Neuronal stem cell (in vitro differentiated cells): ENCODE results near the gene SNX6.
"Not testable (repeated sequence)": the region's sequence is repeated elsewhere in the genome, so short reads cannot be mapped to it uniquely, and the experiment has no call there.

Source experiments
- DNase-seq: peaks from one replicate; pipeline ENCODE4 v3.0.0-alpha.2; 2013; ENCODE audit warnings: low spot score
- H2AFZ ChIP-seq: one replicate; pipeline ENCODE4 v1.6.1; 2013; ENCODE audit warnings: mild to moderate bottlenecking, low read length, inconsistent platforms
- H2AK5ac ChIP-seq: 2 replicates; pipeline ENCODE4 v1.6.1; 2013; ENCODE audit warnings: low read depth, mild to moderate bottlenecking, inconsistent platforms, low read length, moderate library complexity, mixed read lengths
- H2BK120ac ChIP-seq: 2 replicates; pipeline ENCODE4 v1.6.1; 2013; ENCODE audit warnings: low read depth, mild to moderate bottlenecking, inconsistent platforms, low read length, moderate library complexity, mixed read lengths
- H2BK12ac ChIP-seq: one replicate; pipeline ENCODE4 v1.6.1; 2013; ENCODE audit warnings: low read length, inconsistent platforms
- H2BK15ac ChIP-seq: 2 replicates; pipeline ENCODE4 v1.6.1; 2013; ENCODE audit warnings: mild to moderate bottlenecking, low read length, inconsistent platforms, mixed read lengths
- H2BK5ac ChIP-seq: one replicate; pipeline ENCODE4 v1.6.1; 2013; ENCODE audit warnings: inconsistent platforms, mild to moderate bottlenecking, low read length, moderate library complexity
- H3K14ac ChIP-seq: one replicate; pipeline ENCODE4 v1.6.1; 2013; ENCODE audit warnings: low read length, inconsistent platforms
- H3K18ac ChIP-seq: 2 replicates; pipeline ENCODE4 v1.6.1; 2013; ENCODE audit warnings: low read length, inconsistent platforms
- H3K23ac ChIP-seq: 2 replicates; pipeline ENCODE4 v1.6.1; 2013; ENCODE audit warnings: low read depth, mild to moderate bottlenecking, mixed read lengths, low read length, inconsistent platforms; ENCODE audit not compliant: poor library complexity
- H3K27ac ChIP-seq: replicated peaks from 3 replicates; pipeline ENCODE4 v1.5.1; 2013; ENCODE audit warnings: low read length, inconsistent platforms
- H3K27me3 ChIP-seq, 3 experiments: 2 replicates each; pipeline ENCODE4 v1.6.1; 2013; ENCODE audit warnings: low read length in 3 of 3, mild to moderate bottlenecking in 2 of 3, inconsistent platforms in 1 of 3, low read depth in 1 of 3, mixed read lengths in 1 of 3, moderate library complexity in 1 of 3; ENCODE audit not compliant: control insufficient read depth in 3 of 3, insufficient read depth in 3 of 3
- H3K36me3 ChIP-seq, 2 donors: replicated peaks in 1 of 2; 2 replicates each; pipeline ENCODE4 v1.6.1; 2013; ENCODE audit warnings: low read length in 2 of 2; ENCODE audit not compliant: control insufficient read depth in 2 of 2, insufficient read depth in 2 of 2
- H3K4ac ChIP-seq: 2 replicates; pipeline ENCODE4 v1.6.1; 2013; ENCODE audit warnings: inconsistent platforms, mild to moderate bottlenecking, low read length, moderate library complexity
- H3K4me1 ChIP-seq, 2 donors: 1 replicate in 1 of 2; 2 replicates in 1 of 2; pipeline ENCODE4 v1.6.1; 2013; ENCODE audit warnings: low read length in 2 of 2, low read depth in 1 of 2; ENCODE audit not compliant: control insufficient read depth in 2 of 2, insufficient read depth in 1 of 2
- H3K4me2 ChIP-seq: one replicate; pipeline ENCODE4 v1.6.1; 2013; ENCODE audit warnings: mild to moderate bottlenecking, low read length, inconsistent platforms; ENCODE audit not compliant: insufficient read depth, poor library complexity, severe bottlenecking
- H3K4me3 ChIP-seq, 2 donors: 2 replicates each; pipeline ENCODE4 v1.5.1; 2013; ENCODE audit warnings: low read length in 2 of 2, mild to moderate bottlenecking in 2 of 2, inconsistent platforms in 1 of 2, moderate library complexity in 1 of 2
- H3K79me1 ChIP-seq: one replicate; pipeline ENCODE4 v1.6.1; 2013; ENCODE audit warnings: low read depth, mild to moderate bottlenecking, inconsistent platforms, low read length, moderate library complexity
- H3K9ac ChIP-seq: one replicate; pipeline ENCODE4 v1.6.1; 2013; ENCODE audit warnings: mild to moderate bottlenecking, low read depth, low read length, inconsistent platforms; ENCODE audit not compliant: poor library complexity
- H3K9me3 ChIP-seq, 2 donors: replicated peaks in 1 of 2; 2 replicates each; pipeline versions ENCODE3 to v1.6.1; 2013; ENCODE audit warnings: low read length in 2 of 2, mild to moderate bottlenecking in 2 of 2, inconsistent platforms in 1 of 2, low read depth in 1 of 2, mixed read lengths in 1 of 2, moderate library complexity in 1 of 2; ENCODE audit not compliant: control insufficient read depth in 2 of 2, insufficient read depth in 1 of 2
- H4K8ac ChIP-seq: one replicate; pipeline ENCODE4 v1.6.1; 2013; ENCODE audit warnings: low read depth, mild to moderate bottlenecking, inconsistent platforms, low read length, moderate library complexity
- H4K91ac ChIP-seq: one replicate; pipeline ENCODE4 v1.6.1; 2013; ENCODE audit warnings: low read length, low read depth, mild to moderate bottlenecking, inconsistent platforms; ENCODE audit not compliant: poor library complexity
- WGBS, 2 donors: extraction: QIAGEN DNeasy Blood & Tissue Kit; methylation state at CpG; one replicate each; pipeline ENCODE4 v1.1.7; 2013; ENCODE audit warnings: missing lambda C conversion rate in 2 of 2, mixed read lengths in 1 of 2; ENCODE audit not compliant: insufficient read length in 2 of 2, insufficient replicate concordance in 1 of 2; ENCODE audit errors: extremely low coverage in 2 of 2; 5-methylcytosine and 5-hydroxymethylcytosine counted together

Gene SNX6

GRCh38 chr14:34653073-34653472 lies 23.1 kb upstream of the SNX6 start:
- H3K4me2 ChIP-seq, H3K27ac ChIP-seq, H4K91ac ChIP-seq, H3K9me3 ChIP-seq, H3K79me1 ChIP-seq, H3K23ac ChIP-seq, H3K4me1 ChIP-seq, H2BK15ac ChIP-seq, H2AK5ac ChIP-seq, H3K4me3 ChIP-seq, H3K9ac ChIP-seq, DNase-seq, H4K8ac ChIP-seq, H3K36me3 ChIP-seq, H2AFZ ChIP-seq, H3K14ac ChIP-seq, H2BK12ac ChIP-seq, H3K4ac ChIP-seq, H3K27me3 ChIP-seq, H2BK5ac ChIP-seq, H2BK120ac ChIP-seq, H3K18ac ChIP-seq: not testable (repeated sequence)
- no CpG with 5 or more reads among the region's 2 CpGs for WGBS, 2 donors

GRCh38 chr14:34652348-34652747 lies 22.4 kb upstream of the SNX6 start:
- H2BK12ac ChIP-seq, H2AFZ ChIP-seq, H3K18ac ChIP-seq, H3K36me3 ChIP-seq, H2BK120ac ChIP-seq, H3K79me1 ChIP-seq, H3K4ac ChIP-seq, H3K9ac ChIP-seq, H3K23ac ChIP-seq, H2BK5ac ChIP-seq, H3K27me3 ChIP-seq, H3K27ac ChIP-seq, H3K14ac ChIP-seq, H3K9me3 ChIP-seq, H3K4me1 ChIP-seq, H4K91ac ChIP-seq, H4K8ac ChIP-seq, DNase-seq, H3K4me2 ChIP-seq, H2AK5ac ChIP-seq, H2BK15ac ChIP-seq, H3K4me3 ChIP-seq: not testable (repeated sequence)
- WGBS, 2 donors, result no CpG with 5 or more reads among the region's 1 CpG

GRCh38 chr14:34650786-34651584 lies 21.0 kb upstream of the SNX6 start:
- no peaks in the 10 kb centered on the region for H3K36me3 ChIP-seq

DNA sequence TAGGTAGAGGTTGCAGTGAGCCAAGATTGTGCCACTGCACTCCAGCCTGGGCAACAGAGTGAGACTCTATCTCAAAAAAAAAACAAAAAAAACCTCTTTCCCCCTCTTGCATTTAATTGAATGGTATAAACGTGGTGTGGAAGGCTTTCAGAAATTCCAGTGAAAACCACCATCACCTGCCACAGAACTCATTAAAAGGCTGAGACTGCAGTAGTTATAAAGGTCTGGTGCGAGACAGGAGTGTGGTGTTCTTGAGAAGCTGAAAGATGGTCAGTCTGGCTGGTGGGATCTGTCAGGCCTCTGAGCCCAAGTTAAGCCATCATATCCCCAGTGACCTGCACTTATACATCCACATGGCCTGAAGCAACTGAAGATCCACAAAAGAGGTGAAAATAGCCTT lies 20.1 kb upstream of the SNX6 start:
- H3K4me1 ChIP-seq, H3K27ac ChIP-seq, H3K27me3 ChIP-seq, H3K23ac ChIP-seq, H3K18ac ChIP-seq, H2BK12ac ChIP-seq, H2BK15ac ChIP-seq, H3K36me3 ChIP-seq, H2BK120ac ChIP-seq, H4K8ac ChIP-seq, H3K4me3 ChIP-seq, H3K79me1 ChIP-seq, H3K4ac ChIP-seq, DNase-seq, H2BK5ac ChIP-seq, H4K91ac ChIP-seq, H3K4me2 ChIP-seq, H3K14ac ChIP-seq, H3K9ac ChIP-seq, H2AK5ac ChIP-seq, H3K9me3 ChIP-seq, H2AFZ ChIP-seq: not testable (repeated sequence)
- no CpG with 5 or more reads among the region's 2 CpGs for WGBS, 2 donors

More at GRCh38 chr14:34650786-34651584, 21.0 kb upstream of the SNX6 start:
- Histone ChIP-seq H2BK120ac (no peak overlapping the region), H2BK12ac (no peak overlapping the region), H3K27me3 (no peaks in the 10 kb centered on the region), H2BK5ac (no peak overlapping the region), H3K27ac (no peak overlapping the region), H2AK5ac (no peak overlapping the region), H3K4me2 (no peak overlapping the region), H3K23ac (no peak overlapping the region), H2AFZ (peak overlapping the region; percentile 30), H3K14ac (no peak overlapping the region), H3K4me1 (no peaks in the 10 kb centered on the region), H2BK15ac (no peak overlapping the region), H4K91ac (no peak overlapping the region), H3K4ac (no peak overlapping the region), H3K9me3 (no peaks in the 10 kb centered on the region), H3K79me1 (no peaks in the 10 kb centered on the region), H4K8ac (no peak overlapping the region), H3K18ac (no peak overlapping the region), H3K4me3 (no peak overlapping the region), H3K9ac (no peak overlapping the region)
- no peak for DNase-seq
- WGBS, 2 donors, result no CpG with 5 or more reads among the region's 4 CpGs
